Measurements from ENCODE around the gene DACT3. TPM values are rescaled to one million over a fixed set of nuclear protein-coding genes. Genes with fewer than 3 reads are reported as not detected.

Gene DACT3
- total and polyA plus RNA-seq, 2 of the 13 experiments (the other 11 are each of a cell fraction or from before 2014, with no cell fraction given): 0.04 TPM; not detected in 1

- TF ChIP-seq ZBTB40 (IDR thresholded peaks at IDR 0.05): no peak
- peak; percentile 35 for TF ChIP-seq ZBTB40 (CRISPR knock-in tag; IDR thresholded peaks at IDR 0.05)
- TF ChIP-seq TFE3 (CRISPR knock-in tag; IDR thresholded peaks at IDR 0.05): 0 out of 2 replicates have a peak, but pooled peaks have one; percentile 24
- peak; percentile 86; the same call in 1 of the 2 replicates for TF ChIP-seq ZNF546 (CRISPR knock-in tag; conservative IDR thresholded peaks at IDR 0.05)
- no peak for TF ChIP-seq ZNF674 (CRISPR knock-in tag; IDR thresholded peaks at IDR 0.05; ENCODE audit: low read depth)
- TF ChIP-seq RARA (CRISPR knock-in tag; IDR thresholded peaks at IDR 0.05): peak; percentile 39
- TF ChIP-seq JUN (CRISPR knock-in tag; IDR thresholded peaks at IDR 0.05): no peak
- peak; percentile 70 for TF ChIP-seq PATZ1 (CRISPR knock-in tag; IDR thresholded peaks at IDR 0.05)
- peak; percentile 66 for TF ChIP-seq ARNT2 (CRISPR knock-in tag; IDR thresholded peaks at IDR 0.05; ENCODE audit: low read depth)
- no peak for TF ChIP-seq ZNF777 (CRISPR knock-in tag; IDR thresholded peaks at IDR 0.05)
- TF ChIP-seq SP2 (CRISPR knock-in tag; IDR thresholded peaks at IDR 0.05): peak; percentile 76
- TF ChIP-seq RBM39 (IDR thresholded peaks at IDR 0.05; ENCODE audit: low read depth, low read length, poor library complexity, severe bottlenecking): no peak
- peak; percentile 88; the same call in 1 of the 2 replicates for TF ChIP-seq MYNN (CRISPR knock-in tag; IDR thresholded peaks at IDR 0.05; ENCODE audit: low read depth)
Observed at GRCh38 chr19:46600384-46601317, 60.3 kb downstream of the DACT3 start (continued).

All from HepG2 (cell line).